NCI-H82 treated with DMSO at 0.1 percent for 48 hours (cell line): ENCODE measurements around the gene TARM1.

Experiments
- DNase-seq: peaks from one replicate; lab custom pipeline; 2025; ENCODE audit not compliant: unreplicated experiment; lab: John Stamatoyannopoulos, UW

TARM1 gene

DNA sequence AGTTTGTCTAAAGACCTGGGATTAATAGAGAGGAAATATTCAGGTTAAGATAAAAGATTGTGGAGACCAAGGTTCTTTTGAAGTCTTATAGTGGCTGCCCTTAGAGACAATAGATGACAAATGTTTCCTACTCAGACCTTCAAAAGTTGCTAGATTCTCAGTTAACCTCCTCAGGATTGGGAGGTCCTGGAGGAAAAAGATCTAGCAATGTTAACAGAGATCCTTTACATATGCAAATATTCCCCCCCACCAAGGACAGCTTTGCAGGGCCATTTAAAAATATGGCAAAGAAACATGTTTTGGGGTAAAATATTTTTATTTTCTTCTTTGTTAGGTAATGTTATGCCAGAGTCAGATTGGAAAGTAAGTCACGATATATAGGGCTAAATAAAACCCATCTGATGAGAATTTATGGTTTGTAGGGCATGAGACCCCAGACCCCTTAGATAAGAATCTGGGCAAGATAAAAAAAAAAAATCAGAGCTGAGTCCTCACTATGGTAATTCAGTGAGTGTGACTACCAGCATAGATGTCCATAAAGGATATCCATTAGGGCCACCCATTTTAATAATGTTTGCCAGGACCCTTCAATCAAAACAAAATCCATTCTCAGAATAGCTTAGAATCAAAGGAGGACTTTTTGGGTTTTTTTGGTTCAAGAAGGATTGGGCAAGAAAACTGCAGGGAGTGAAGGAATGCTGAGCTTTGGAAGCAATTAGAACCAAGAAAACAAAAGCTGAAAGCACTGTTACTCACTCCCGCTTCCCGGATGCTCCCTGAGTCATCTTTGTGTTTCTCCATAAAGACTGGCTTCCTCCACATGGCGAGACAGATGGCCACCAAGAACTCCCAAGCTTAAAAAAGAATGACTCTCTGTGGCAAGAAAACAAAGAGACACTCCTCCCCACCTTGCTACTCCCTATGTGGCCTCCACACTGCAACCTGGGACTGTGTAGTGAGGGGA is 45.7 kb downstream of the TARM1 start:
- DNase-seq, result no peak

DNA sequence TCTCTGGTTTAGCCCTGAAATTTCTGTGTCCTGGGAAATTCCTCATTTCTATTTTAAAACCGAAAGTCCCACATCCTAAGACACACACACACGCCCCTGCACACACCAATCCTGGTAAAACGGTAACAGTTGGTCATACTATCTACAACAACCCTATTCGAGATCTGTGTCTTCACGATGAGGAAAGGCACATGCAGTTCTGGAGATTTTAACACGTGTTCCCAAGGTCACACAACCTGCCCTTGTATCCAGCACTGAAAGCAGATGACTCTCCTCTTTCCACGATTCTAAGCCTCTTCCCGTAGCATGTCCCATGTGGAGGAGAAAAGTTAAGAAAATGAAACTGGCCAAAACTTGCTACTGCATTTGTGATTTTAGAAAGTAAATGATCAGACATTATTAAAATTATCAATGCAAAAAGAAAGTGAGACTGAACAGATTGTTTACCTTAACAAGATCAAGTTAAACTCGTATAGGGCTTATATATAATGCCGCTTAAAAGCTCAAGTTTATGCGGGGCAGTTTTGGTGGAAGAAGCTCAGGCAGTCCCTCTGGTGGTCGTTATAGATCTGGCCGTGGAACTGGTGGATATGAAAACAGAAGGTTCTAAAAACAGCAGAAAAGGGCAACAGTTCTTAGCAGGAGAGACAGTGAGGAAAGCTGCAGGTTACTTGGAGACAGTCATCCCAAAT is 50.1 kb downstream of the TARM1 start:
- DNase-seq, result peak; percentile 24

DNA sequence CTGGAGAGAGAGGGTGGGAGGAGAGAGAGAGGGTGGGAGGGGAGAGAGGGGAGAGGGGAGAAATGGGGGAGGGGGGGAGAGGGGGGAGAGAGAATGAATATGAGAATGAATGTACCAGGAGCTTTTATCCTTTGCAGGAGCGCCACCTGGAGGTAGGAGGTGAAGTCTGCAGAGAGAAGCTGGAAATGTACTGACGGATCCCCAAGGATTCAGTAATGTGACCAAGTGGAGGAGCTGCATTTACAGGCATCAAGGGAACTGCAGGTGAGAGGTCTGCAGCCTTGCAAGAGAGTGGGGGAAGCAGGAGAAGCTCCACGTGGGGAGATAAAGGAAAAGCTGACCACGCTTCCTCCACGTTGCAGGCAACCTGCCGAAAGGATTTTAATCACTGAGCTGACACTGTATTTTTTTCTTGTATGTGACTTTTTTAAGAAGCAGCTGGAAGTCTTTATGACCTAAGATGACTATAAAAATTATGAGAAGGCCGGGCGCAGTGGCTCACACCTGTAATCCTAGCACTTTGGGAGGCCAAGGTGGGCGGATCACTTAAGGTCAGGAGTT is 51.2 kb downstream of the TARM1 start:
- DNase-seq, result peak; percentile 11

DNA sequence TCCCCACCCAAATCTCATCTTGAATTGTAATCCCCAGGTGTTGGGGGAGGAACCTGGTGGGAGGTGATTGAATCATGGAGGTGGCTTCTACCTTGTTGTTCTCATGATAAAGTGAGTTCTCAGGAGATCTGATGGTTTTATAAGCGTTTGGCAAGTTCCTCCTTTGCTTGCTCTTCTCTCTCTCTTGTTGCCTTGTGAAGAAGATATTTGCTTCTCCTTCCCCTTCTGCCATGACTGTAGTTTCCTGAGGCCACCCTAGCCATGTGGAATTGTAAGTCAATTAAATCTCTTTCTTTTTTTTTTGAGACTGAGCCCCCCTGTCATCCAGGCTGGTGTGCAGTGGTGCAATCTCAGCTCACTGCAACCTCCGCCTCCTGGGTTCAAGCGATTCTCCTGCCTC is 51.9 kb downstream of the TARM1 start:
- no peak for DNase-seq

DNA sequence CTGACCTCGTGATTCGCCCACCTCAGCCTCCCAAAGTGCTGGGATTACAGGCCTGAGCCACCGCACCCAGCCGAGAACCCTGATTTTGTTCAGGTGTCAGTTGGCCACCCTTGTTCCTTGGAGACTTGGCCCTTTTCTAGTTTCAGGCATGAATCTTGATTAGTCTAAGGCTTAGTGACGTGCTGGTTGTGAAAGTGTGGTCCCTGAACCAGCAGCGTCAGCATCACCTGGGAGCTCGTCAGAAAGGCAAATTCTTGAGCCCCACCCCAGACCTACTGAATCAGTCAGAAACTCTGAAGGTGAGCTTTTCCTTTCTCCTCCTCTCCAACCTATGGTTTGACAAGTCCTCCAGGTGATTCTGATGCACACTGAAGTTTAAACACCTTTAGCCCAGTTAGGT is 54.5 kb downstream of the TARM1 start:
- DNase-seq, result no peak

- DNase-seq, result no peak
These were observed 56.5 kb downstream of the TARM1 start for GRCh38 chr19:54024660-54025059.

GRCh38 chr19:54023191-54023590 is 58.0 kb downstream of the TARM1 start:
- no peak for DNase-seq

GRCh38 chr19:54021932-54022331 is 59.2 kb downstream of the TARM1 start:
- no peak for DNase-seq

- DNase-seq, result no peak
These were observed 59.8 kb downstream of the TARM1 start for GRCh38 chr19:54021363-54021762.
